DLD1 (cell line): ENCODE results near the gene SLCO4C1.

ENCODE experiments used
- in situ Hi-C: cut with HindIII; loops from 2 replicates; pipeline ENCODE4 v1.10.0; 2017; ENCODE audit warnings: low sequenced_read_pairs

The SLCO4C1 gene

DNA sequence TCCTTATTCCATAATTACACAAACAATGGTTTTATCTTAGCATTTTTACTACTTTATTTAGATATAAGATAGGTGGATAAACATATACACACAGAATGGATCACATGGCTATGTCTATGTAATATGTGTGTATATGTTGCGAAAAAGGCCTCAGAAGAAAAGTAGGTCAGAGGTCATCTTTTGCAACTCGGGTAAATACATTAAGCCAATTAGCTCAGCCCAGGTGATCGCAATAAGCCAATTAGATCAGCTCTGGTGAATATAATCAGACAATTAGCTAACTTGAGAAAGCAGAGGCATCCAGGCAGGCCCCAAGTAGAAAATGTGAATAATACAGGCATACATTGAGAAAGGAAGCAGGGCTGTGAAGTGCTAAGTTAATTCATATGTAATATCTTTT lies 24.3 kb downstream of the SLCO4C1 start:
- in situ Hi-C loops: no loop called here

DNA sequence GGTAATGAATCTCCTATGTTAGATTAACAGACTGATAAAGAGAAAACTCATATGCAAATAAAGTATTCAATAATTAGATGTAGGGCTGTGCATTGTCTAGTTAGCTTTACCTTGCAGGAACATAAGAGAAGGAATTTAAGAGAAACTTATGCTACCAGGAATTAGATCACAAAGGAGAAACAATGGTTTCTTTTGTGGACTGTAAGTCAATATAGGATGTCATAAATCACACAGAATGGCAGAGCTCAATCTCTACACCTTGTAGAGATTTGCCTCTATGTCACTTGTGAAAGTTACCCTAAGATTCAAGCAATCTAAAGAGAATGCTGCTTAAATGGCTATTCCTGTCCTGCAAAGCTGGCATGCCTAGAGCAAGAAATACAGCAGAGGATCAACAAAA lies 26.0 kb downstream of the SLCO4C1 start:
- in situ Hi-C loops: no loop called here

DNA sequence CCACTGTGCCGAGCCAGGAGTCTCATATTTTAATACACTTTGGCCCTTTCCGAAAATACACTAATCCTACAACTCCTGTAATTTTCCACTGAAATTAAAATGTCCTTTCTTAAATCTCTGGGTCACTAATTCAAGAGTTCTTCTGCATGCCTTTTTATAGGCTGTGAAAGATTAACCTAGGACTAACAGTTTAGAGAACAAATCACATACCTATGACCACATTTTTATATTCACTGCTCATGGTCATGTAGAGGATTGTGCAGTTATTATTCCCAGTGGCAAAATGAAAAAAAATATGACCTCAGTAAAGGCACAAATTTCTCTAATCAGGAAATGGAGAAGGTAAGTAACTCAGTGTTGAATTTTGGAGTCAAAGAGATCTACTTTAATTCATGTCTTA lies 33.4 kb downstream of the SLCO4C1 start:
- in situ Hi-C loops: no loop called here

DNA sequence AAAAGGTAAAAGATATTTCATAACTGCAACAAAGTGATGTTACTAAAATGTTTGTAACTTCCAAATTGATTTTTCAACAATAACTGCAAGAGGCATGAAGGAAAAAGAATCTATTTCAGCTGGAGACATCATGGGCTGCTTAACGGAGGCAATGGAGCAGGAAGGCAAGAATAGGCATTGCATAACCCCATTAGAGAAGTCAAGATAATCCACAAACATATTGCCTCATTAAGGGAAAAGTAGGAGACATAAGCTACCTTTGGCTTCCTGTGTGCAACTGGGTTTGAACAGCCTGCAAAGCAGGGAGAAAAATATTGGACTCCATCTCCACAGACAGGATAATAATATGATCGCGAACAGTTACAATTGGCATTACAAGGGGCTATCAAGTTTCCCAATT lies 46.7 kb downstream of the SLCO4C1 start:
- in situ Hi-C loops: no loop called here

DNA sequence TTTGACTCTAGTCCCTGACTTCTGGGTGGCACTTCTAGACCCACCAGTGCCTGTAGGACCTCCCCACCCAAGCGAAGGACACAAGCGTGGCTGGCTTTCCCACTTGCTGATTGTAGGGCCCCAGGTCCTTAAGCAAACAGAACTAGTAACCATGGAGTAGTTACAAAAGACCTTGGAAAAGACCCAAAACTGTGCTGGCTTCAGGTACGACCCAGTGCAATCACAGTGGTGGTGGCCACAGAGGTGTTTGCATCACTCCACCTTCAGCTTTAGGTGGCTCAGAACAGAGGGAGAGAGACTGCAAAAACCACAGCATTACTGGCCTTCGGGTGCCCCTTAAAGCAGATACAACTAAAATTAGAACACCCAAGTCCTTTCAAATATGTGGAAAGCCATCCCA lies 52.9 kb downstream of the SLCO4C1 start:
- in situ Hi-C loops: no loop called here

DNA sequence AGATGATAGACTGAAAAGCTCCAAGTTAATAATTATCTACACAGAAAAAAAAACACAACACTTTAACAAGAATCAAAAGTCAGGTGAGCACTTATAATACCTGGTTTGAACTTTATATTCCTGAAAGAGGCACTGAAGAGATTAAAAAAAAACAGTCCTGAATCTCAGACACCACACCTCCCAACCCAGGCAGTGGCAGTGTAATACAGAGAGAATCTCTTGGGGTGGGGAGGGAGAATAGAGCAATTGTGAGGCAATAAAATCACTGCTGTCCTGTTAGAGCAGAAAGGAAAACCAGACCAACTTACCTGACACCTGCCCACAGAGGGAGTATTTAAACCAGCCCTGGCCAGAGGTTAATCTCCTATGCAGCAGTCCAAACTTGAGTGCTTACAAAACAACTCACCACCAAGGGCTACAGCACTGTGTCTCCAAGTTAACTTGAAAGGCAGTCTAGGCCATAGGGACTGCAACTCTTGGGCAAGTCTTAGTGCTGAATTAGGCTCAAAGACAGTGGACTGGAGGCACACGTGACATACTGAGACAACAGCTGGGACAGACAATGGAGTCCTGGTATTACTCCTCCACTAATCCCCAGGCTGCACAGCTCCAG lies 54.2 kb downstream of the SLCO4C1 start:
- in situ Hi-C loops: no loop called here

DNA sequence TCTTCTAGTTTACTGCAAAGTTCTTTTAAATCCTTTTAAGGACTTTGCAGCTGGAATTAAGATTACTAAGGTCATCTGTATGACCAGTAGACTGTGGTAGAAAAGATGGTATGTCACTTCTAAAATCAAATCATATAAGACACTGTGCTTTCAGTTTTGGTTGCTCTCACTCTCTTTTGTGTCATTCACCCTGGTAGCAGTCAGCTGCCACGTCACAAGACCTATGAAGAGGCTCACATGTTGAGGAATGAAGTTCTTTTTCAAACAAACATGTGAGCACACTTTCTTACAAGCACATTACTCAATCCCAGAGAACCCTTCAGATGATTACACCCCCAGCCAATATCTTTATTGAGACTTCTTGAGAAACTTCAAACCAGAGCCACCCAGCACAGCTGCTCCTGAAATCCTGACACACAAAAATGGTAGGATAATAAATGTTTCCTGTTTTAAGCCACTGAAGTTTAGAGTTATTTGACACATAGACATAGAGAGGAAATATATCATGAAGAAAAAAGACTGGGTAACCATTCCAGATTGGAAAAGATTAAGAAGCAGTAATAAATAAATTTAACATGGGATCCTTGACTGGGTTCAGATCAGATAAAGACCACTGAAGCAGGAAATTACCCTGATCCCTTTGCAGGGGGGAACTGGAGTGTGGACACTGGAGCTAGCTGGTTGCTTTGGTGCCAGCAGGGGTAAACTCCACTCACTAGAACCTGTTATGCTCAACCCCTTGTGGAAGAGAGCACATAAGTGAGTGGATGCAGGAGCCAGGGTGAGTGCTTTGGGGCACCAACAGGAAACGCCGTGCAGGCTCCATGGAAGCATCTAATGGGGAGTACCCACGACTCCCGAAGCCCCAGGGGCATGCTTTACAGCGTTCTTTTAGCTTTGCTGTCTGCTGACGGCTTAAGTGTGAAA lies 64.1 kb downstream of the SLCO4C1 start:
- in situ Hi-C loops: no loop called here

DNA sequence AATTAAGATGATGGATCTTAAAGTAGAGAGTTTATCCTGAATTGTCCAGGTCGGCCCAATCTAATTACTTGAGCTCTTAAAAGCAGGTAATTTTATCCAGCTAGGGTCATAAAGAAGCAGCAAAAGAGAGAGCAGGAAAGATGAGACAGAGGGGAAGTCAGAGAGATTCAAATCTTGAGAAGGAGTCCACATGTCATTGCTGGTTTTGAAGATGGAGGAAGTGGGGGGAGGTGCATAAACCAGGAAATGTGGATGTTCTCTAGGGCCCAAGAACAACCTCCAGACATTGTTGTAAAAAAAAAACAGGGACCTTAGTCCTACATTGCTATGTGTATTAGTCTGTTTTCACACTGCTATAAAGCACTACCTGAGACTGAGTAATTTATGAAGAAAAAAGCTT lies 66.4 kb downstream of the SLCO4C1 start:
- in situ Hi-C loops: no loop called here

DNA sequence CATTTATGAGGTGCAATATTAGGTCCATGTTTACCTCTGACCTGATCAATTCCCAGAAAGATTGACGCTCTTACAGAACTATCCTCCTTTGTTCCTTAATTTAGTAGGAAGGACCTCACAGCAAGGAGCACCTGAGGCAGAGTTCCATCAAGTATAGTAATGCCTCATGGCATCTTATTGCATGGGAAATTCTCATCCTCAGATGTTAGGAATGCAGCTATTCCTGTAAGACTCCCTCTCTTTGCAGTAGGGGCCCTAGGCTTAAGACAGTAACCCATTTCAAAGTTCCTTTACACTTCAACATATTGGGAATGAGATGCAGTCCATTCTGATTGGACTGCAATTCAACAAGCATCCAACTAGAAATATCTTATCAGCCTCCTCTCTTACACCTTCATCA lies 69.8 kb downstream of the SLCO4C1 start:
- in situ Hi-C loops: no loop called here

DNA sequence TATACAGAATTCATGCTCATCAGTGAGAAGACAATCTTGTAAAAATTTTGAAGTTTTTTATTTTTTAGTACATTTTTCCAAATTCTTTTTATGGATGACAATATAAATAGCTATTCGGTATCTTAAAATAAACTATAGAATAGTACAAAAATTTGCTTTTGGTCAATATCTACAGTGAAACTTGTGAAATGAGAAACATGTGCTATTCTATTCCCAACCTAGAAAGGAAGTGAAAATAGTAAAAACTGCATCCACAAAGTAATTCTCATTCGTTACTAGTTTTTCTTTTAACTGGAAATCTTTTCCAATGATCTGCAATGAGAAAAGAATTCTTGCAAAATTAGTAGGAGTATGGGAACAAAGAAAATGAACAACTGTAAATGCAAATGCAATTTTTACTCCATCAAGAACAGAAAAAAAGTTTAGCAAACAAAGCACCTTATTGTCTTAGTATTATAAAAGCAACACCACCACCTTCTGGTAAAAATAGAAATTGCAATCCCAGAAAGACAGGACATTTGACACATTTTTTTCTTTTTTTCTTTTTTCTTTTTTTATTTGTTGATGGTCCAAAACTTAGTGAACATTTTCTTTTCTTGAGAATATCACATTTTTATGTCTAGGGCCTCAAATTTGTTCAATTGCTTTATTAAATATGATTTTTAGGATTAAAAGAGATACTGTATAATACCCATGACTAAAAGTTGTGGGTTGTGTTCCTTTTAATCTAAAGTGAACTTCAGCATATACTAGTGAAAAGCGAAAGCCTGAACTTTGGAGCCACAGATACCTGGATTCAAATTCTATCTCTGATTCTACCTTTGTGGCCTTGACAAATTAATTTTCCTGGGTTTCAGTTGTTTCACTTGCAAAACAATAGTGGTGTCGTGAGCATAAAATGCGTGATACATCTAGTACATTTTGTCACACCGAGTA lies 72.3 kb downstream of the SLCO4C1 start:
- in situ Hi-C loops: no loop called here

DNA sequence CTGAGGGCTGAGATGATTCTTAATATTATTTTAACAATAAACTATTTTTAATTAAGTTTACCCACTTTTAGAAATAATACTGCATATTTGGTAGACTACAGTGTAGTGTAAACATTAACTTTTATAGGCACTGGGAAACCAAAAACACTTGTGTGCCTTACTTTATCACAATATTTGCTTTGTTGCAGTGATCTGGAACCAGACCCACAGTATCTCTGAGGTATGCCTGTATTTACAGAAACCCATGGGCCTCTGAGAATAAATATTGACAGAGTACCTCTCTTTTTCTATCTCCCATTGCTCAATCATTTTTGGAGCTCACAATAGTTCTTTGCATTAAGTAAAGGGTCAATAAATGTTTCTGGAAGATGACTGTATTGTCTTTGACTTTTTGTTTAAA lies 73.3 kb downstream of the SLCO4C1 start:
- in situ Hi-C loops: no loop called here

DNA sequence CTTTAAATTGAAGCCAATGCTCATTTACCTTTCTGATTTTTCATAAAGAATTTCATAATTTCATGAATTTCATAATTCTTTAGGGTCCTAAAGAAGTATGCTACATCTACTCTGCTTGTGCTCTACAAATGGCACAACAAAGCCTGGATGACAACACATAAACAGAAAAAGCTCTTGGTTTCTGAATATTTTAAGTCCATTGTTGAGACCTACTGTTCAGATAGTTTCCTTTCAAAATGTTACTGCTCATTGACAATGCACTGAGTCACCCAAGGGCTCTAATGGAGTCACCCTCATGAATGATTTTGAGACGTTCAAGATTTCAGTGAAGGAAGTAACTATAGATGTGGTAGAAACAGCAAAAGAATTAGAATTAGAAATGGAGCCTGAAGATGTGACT lies 74.1 kb downstream of the SLCO4C1 start:
- in situ Hi-C loops: no loop called here

DNA sequence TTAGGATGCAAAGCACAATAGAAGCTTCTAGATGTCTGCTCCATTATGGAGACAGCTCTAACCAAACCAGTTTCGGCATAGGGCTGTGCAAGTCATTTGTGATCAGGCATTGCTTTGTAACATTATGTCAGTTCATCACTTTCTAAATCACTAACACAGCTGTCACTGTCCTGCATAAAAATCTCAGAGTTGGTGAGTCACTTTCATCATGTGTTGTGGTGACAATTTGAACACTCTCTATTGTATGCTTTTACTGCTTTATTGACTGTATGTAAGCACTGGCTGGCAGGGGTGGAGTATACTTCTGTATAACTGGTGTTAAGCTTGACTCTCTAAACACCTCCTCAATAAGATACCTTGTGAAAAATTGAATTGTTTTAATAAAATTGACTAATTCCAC lies 77.9 kb downstream of the SLCO4C1 start:
- in situ Hi-C loops: no loop called here

DNA sequence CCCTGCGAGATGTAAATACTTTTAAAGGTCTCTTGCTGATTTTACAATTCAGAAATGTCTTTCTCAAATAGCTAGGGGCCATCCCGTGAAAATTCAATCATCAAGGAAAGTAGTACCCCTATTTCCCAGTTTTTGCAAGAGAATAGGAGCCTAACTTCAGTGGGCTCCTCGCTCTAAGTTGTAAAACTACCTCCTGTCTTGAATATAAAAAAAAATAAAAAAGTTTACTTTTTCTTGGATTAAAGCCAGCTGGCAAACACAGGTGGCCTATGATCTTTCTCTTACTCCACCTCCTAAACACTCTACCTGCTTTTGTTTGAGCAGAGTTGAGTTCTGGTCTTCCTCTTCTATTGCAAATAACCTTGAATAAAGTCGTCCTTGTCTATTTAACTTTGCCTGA lies 79.4 kb downstream of the SLCO4C1 start:
- in situ Hi-C loops: no loop called here

DNA sequence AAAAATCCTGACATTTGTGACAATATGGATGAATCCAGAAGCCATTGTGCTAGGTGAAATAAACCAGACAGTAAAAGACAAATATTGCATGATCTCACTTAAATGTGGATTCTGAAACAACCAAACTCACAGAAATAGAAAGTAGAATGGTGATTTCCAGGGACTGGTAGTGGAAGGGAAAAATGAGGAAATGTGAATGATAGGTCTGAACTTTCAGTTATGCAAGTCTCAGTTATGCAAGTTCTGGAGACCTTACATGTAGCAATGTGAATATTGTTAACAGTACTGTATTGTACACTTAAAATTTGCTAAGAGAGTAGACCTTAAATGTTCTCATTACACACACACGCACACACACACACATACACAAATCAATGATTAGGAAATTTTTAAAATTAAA lies 84.9 kb downstream of the SLCO4C1 start:
- in situ Hi-C loops: no loop called here

DNA sequence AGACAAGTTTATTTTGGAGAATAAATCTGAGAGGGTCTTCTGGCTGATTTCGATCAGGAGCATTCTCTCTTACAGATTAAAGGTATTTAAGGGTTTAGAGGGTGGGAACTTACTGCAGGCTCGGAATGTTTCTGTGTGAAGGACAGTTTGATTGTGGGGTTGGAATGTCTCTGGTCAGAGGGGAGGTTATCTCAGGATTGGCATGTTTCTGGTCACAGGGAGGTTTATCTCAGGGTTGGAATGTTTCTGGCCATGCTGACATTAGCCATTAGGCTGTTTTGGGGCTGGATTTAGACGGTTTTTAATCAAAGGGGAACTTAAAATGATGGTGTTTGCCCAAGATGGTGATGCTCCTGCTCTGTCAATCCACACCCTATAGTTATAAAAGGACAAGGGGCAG lies 95.2 kb downstream of the SLCO4C1 start:
- in situ Hi-C loops: no loop called here

DNA sequence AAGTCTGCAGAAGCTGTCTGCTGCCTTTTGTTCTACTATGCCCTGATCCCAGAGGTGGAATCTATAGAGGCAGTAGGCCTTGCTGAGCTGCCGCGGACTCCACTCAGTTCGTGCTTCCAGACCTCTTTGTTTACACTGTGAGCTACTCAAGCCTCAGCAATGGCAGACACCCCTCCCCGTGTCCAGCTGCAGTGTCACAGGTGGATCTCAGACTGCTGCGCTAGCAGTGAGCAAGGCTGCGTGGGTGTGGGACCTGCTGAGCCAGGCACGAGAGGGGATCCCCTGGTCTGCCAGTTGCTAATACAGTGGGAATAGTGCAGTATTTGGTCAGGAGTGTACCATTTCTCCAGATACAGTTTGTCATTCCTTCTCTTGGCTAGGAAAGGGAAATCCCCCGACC lies 99.6 kb downstream of the SLCO4C1 start:
- in situ Hi-C loops: no loop called here
